ENCODE data around the gene TCN1.
"Not testable (repeated sequence)": the region's sequence is repeated elsewhere in the genome, so short reads cannot be mapped to it uniquely, and the experiment has no call there.

TCN1 gene, protein sequence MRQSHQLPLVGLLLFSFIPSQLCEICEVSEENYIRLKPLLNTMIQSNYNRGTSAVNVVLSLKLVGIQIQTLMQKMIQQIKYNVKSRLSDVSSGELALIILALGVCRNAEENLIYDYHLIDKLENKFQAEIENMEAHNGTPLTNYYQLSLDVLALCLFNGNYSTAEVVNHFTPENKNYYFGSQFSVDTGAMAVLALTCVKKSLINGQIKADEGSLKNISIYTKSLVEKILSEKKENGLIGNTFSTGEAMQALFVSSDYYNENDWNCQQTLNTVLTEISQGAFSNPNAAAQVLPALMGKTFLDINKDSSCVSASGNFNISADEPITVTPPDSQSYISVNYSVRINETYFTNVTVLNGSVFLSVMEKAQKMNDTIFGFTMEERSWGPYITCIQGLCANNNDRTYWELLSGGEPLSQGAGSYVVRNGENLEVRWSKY

DNA sequence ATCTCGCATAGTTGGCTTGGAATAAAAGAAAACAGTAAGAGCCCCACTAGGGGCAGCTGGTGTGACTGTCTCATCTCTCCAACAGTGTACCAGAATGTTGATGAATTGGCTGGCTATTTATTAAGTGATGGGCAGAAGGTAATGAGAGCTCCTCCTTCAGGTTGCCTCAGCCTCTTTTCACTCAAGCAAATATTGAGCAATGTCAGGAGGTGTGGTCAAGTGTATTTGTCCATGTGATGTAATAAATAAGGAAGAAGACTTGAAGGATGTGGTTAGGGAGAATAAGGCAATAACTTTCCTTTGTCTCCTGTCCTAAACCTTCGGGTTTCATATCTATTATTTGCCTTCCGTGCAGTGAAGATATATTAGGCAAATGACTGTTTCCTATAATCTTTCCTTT, at the start of gene TCN1:
TSS of gene TCN1 (minus strand) at position 91 of the 400 bp plus-strand sequence. CDS start at position 74, 17 bp downstream.
- DNase-seq (ENCODE audit: low spot score): no peak

- not testable (repeated sequence) for DNase-seq (ENCODE audit: low spot score)
These were observed 37.3 kb upstream of the TCN1 start for GRCh38 chr11:59903569-59903968.

GRCh38 chr11:59901306-59901705, 35.0 kb upstream of the TCN1 start:
- DNase-seq (ENCODE audit: low spot score): no peak

DNA sequence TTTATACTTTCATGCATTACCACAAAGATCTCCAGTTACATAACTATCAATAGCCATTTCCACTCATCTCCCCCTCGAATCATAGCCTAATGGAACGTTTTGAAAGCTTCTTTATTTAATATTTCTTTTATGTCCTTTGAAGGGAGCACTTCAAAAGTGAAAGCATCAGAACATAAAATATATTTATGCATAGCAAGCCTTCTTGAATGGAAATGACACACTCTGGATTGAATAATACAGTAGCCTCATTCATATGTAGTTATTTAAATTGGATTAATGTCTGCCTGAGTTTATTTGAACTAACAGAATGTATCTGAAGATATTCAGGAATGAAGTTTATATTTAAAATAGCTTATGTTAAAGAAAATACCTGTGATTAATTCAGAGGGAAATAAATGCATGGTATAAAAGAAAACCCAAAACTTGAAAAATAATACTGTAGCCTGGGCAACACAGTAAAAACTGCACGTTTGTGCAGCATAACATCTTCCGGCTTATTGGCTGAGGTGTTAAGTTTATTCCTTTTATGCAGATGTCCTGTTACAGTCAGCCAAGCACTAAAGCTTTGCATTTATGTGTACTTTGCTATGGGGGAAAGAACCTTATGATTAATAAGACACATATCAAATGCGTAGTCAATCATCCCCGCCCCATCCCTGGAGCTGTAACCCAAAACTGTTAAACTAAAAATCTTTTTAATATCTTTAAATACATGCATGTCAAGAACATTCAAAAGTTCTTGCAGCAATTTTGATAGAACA, 34.3 kb upstream of the TCN1 start:
- DNase-seq (ENCODE audit: low spot score): no peak

GRCh38 chr11:59899532-59899931, 33.2 kb upstream of the TCN1 start:
- no peak for DNase-seq (ENCODE audit: low spot score)

DNA sequence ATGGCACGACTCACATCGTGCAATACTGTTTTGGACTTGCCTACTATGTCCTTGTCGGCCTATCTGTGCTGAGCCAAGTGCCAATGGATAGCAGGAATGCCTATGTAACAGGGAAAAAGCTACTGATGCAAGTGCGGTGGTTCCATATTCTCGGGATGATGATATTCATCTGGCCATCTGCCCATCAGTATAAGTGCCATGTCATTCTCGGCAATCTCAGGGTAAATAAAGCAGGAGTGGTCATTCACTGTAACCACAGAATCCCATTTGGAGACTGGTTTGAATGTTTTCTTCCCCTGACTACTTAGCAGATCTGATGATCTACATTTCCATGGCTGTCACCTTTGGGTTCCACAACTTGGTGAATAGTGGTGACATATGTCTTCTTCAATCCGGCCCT, 32.4 kb upstream of the TCN1 start:
- no peak for DNase-seq (ENCODE audit: low spot score)

GRCh38 chr11:59898046-59898445, 31.8 kb upstream of the TCN1 start:
- no peak for DNase-seq (ENCODE audit: low spot score)

- no peak for DNase-seq (ENCODE audit: low spot score)
These were observed 28.3 kb upstream of the TCN1 start for GRCh38 chr11:59894616-59895015.

- DNase-seq (ENCODE audit: low spot score): peak; percentile 9
These were observed 25.5 kb upstream of the TCN1 start for GRCh38 chr11:59891781-59892181.

GRCh38 chr11:59887156-59887555, 20.9 kb upstream of the TCN1 start:
- DNase-seq (ENCODE audit: low spot score): not testable (repeated sequence)

DNA sequence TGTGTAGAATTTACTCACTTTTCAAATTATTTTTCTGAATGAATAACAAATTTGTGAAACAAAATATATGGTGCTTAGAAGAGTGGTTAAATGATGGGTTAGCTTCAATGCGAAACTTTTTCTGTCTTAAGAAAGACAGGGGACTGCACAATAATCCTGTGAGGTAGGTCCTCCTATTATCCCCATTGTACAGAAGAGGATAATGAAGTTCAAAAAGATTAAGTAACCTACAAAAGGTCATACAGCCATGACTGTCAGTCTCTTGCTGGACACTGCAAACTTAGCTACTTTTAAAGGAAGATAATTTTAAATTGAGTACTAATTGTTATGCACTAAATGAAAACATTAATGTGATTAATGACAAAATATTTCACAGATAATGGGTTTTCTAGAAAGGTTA, 17.3 kb upstream of the TCN1 start:
- no peak for DNase-seq (ENCODE audit: low spot score)

DNA sequence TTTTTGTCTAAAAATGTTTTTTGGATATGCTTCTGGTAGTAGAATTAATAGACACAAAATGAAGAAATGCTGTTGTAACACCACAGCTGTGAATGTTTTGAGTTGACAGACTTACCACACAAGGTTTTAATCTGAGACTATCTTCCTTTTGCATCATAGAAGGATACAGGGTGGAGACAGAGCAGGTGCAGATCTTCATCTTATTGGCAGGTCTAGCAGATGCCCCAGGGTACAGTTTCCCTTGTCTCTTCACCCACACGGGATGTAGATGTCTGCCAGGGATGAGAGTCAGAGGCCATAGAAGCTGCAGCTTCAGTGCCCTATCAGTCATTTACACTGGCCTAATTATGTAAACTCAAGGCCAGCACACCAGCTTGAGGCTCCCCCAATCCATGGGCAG, 13.3 kb upstream of the TCN1 start:
- no peak for DNase-seq (ENCODE audit: low spot score)

GRCh38 chr11:59878575-59878974, 12.3 kb upstream of the TCN1 start, which contains the start of gene OOSP3:
Gene OOSP3 (plus strand): TSS chr11:59878782. CDS start chr11:59878809, 27 bp downstream.
- DNase-seq (ENCODE audit: low spot score): no peak

GRCh38 chr11:59877784-59878183, 11.5 kb upstream of the TCN1 start:
- no peak for DNase-seq (ENCODE audit: low spot score)

DNA sequence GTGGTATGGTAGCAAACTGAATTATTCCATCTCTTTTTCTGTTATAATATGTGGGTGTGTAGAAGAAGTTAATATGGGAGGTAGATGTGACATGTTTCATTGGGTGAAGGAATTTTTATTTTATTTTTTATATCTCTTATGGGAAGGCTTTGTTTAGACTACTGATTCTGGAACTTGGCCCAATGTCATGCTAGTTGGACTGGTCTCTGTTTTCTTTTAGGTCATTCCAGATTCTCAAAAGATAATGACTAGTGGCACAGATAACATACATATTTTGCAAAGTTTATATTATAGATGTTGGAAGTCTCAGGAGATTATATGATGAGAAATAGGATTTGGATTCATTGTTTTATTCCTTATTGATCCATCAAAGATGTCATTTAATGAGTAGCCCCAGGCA, 11.0 kb upstream of the TCN1 start:
- DNase-seq (ENCODE audit: low spot score): no peak

DNA sequence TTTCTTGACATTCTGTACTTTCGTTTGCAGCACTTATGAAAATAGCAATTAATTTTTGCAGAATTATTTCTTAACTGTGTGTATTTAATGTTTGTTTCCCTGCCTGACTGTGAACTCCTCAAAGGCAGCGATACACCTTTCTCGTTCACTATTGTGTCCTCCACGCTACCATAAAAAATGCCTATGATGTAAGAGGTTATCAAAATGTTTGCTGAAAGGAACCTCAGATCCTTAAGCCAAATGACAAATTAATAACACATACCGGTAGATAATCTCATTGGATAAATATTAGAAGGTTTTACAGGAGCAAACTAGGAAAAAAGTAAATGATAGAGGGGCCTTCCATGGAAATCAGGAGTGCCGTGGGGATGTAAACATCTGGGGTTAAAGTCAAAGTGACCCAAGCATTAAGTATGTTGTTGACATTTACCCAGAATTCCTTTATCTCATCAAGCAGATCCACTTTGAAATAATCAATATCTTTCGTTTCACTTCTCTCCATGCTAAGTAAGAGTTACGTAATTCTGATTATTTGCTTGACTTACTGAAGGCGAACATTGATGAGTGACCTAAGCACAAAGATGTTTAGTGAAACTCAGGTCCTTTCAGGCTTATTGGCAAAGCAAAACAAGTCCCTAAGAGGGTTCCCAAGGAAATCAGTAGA, 9.7 kb upstream of the TCN1 start:
- DNase-seq (ENCODE audit: low spot score): peak; percentile 54

DNA sequence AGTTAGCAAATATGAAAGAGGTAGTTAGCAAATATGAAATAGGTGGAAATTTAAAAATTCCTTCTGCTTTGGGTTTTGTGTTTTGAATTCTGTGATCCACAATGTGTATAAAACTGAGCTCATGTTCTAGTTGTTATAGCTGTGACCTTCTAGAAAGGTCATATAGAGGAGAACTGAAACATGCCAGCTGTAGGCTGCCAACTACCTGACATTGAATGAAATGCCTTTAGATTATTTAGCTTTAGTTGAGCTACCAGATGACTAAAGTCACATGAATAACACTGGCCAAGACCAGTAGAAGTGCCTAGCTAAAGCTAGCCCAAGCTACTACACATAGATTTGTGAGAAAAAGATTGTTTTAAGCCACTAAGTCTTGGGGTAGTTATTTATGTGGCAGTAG, 5.8 kb upstream of the TCN1 start:
- DNase-seq (ENCODE audit: low spot score): no peak

DNA sequence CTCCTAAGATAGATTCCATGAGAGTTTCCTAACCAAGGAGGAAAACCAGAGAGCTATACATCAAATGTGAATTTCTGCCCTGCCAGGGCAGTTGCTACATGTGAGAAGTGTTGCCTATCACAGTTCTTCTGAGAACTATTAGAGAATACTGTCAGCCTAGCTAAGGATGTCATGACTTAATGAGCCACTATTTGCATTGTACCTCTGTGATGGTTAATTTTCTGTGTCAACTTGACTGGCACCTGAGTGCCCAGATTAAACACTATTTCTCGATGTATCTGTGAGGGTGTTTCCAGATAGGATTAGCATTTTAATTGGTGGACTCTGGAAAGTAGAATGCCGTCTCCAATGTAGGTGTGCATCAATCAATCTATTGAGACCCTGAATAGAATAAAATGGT, 1.7 kb upstream of the TCN1 start:
- no peak for DNase-seq (ENCODE audit: low spot score)

- DNase-seq (ENCODE audit: low spot score): no peak
These were observed 549 bp upstream of the TCN1 start for GRCh38 chr11:59866836-59867235.

DNA sequence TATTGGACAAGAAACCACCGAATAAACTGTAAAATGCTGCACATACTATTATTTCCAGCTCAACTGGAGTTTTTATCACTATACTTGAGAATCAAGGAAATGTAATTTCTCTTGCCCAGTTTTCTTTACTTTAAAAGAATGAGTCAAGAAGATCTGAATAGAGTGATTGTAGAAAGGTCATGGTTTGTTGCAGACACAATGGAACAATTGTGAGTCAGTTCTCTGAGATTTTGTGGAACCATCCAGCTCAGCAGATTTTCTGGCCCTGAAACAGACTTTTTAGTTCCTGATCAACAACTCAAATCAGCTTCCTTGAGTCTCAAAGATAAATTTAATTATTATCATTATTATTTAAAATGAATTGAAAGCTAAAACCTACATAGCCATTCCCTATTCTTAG, 1.3 kb downstream of the TCN1 start:
- DNase-seq (ENCODE audit: low spot score): no peak

- DNase-seq (ENCODE audit: low spot score): no peak
These were observed 4.0 kb downstream of the TCN1 start for GRCh38 chr11:59862252-59862651.

- no peak for DNase-seq (ENCODE audit: low spot score)
These were observed 6.6 kb downstream of the TCN1 start for GRCh38 chr11:59859673-59860072.

All from HuH-7 (cell line).